ENCODE data around the gene UBA1.

Gene UBA1

DNA sequence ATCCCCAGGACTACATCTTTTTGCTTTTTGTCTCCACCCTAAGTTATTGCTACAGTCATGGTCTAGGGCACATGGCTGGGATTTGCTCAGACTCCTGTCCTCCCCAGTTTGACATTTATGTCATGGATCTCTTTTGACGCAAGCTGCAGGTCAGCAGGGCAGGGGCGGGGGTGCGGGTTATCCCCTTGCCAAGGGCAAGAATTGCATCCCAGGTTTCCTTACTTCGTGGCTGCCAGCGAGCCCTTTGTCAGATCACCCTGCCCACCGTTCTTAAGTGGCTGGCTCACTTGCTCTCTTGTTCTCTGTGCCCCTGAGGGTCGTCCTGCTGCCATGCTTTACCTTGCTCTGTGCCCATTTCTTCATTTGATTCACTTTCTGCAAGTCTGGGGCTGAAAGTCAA is 21.1 kb upstream of the UBA1 start:
- H3K4me3 ChIP-seq (ENCODE audit: low read depth in 1 of 2, low read length in 2 of 2), result no peak overlapping the region
- H3K27me3 ChIP-seq (ENCODE audit: low read depth, low read length), result no peaks in the 10 kb centered on the region
- H3K36me3 ChIP-seq (ENCODE audit: control insufficient read depth in 1 of 2, insufficient read depth in 2 of 2, low read length in 2 of 2), result peaks cover 22 to 76% of the 10 kb centered on the region in 2 donors

DNA sequence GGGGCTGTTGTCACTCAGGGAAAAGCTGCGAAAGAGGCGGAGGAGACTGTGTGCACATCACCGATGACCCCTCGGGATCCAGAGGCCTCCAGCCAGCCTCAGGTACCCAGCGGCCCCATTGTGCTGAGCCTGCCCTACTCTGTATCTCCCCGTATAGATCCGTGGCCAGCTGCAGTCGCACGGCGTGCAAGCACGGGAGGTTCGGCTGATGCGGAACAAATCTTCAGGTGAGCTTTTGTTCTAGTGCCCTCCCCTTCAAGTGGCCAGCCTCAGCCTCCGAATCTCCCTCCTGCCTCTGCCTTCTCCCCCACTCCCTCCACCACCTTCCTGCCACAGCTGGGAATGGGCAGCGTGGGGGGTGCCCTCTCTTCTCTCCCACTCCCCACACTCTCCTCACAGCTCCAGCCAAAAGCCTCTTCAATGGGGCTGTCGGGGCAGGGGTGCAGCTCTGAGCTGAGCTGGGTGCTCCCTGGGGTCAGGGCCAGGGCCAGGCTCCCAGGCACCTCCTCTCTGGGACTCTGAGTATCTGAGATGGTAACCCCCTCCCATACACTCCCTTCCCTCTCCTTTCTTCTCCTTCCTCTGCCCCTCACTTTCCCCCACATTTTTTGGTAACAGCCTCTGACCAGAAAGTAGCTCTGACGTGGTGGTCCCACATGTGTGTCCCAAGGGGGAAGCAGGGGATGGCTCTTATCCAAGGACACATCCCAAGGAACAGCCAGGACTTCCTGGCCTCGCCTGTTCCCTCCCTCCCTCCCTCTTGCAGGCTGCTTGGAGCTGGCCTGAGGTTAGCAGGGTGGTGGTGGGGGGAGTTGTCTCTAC is 20.4 kb upstream of the UBA1 start:
- Histone ChIP-seq H3K27me3 (ENCODE audit: low read depth, low read length) (no peaks in the 10 kb centered on the region), H3K4me1 (ENCODE audit: control insufficient read depth in 1 of 2, insufficient read depth in 2 of 2, low read length in 2 of 2) (peaks cover 0 to 6% of the 10 kb centered on the region in 2 donors), H3K9me3 (ENCODE audit: control insufficient read depth in 1 of 2, low read length in 2 of 2) (no peaks in the 10 kb centered on the region), H3K27ac (ENCODE audit: low read length) (no peak overlapping the region), H3K4me3 (ENCODE audit: low read depth in 1 of 2, low read length in 2 of 2) (no peak overlapping the region), H3K36me3 (ENCODE audit: control insufficient read depth in 1 of 2, insufficient read depth in 2 of 2, low read length in 2 of 2) (peaks cover 26 to 82% of the 10 kb centered on the region in 2 donors)

More for the DNA sequence above, 21.1 kb upstream of the UBA1 start:
- Histone ChIP-seq H3K4me1 (ENCODE audit: control insufficient read depth in 1 of 2, insufficient read depth in 2 of 2, low read length in 2 of 2) (peaks cover 0 to 6% of the 10 kb centered on the region in 2 donors), H3K9me3 (ENCODE audit: control insufficient read depth in 1 of 2, low read length in 2 of 2) (no peaks in the 10 kb centered on the region), H3K27ac (ENCODE audit: low read length) (no peak overlapping the region)

DNA sequence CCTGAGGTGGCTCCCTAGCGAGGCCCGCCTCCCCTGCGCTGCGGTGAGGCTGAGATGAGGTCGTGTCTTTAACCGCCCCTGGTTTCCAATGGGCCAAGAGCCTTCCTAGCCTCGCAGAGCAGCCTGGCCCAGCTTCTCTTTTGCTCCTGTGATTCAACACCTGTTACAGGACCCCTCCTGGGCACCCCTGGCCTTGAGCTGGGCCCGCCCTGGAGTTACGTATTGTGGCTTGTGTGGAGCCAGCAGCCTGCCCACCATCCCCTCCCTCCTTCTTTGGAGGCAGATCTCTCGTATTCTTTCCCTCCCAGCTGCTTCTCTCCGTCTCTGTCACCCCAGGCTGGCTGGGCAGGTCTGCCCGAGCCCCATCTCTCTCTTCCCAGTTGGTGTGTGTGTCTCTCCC is 19.3 kb upstream of the UBA1 start:
- peaks cover 0 to 10% of the 10 kb centered on the region in 2 donors for H3K4me1 ChIP-seq (ENCODE audit: control insufficient read depth in 1 of 2, insufficient read depth in 2 of 2, low read length in 2 of 2)
- H3K27me3 ChIP-seq (ENCODE audit: low read depth, low read length), result no peaks in the 10 kb centered on the region
- H3K27ac ChIP-seq (ENCODE audit: low read length), result no peak overlapping the region
- peaks cover 35 to 88% of the 10 kb centered on the region in 2 donors for H3K36me3 ChIP-seq (ENCODE audit: control insufficient read depth in 1 of 2, insufficient read depth in 2 of 2, low read length in 2 of 2)
- no peak overlapping the region for H3K4me3 ChIP-seq (ENCODE audit: low read depth in 1 of 2, low read length in 2 of 2)
- H3K9me3 ChIP-seq (ENCODE audit: control insufficient read depth in 1 of 2, low read length in 2 of 2), result no peaks in the 10 kb centered on the region

DNA sequence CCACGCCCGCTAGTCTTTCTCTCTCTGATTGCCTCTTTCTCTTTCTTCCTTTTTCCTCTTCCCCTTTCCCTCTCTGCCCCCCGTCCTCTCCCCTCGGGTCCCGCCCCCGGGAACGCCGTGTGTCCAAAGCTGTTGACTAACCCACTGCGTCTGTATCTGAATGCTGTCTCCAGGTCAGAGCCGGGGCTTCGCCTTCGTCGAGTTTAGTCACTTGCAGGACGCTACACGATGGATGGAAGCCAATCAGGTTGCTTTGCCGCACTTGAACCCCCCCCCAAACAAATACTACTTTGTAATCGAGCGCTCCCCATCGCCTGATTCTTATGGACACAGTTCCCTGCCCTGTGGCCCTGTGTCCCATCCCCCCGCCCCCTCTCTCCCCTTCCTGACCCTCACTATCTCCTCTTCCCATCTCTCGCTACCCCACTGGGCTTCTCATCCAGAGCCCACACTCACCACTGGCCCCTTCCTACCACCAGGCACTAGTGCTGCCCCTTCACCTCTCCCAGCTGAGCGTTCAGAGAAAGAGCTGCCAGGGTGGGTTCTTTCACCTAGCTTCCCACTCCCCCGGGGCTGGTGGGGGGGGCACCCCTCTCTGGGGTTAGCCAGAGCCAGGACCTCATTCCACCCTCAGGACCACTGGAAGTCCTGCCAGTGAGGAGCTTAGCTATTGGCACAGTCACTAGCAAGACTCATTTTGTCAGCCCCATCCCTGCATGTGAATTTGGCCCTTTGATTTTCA is 18.6 kb upstream of the UBA1 start:
- peaks cover 0 to 9% of the 10 kb centered on the region in 2 donors for H3K4me1 ChIP-seq (ENCODE audit: control insufficient read depth in 1 of 2, insufficient read depth in 2 of 2, low read length in 2 of 2)
- H3K4me3 ChIP-seq (ENCODE audit: low read depth in 1 of 2, low read length in 2 of 2), result no peak overlapping the region
- peaks cover 35 to 86% of the 10 kb centered on the region in 2 donors for H3K36me3 ChIP-seq (ENCODE audit: control insufficient read depth in 1 of 2, insufficient read depth in 2 of 2, low read length in 2 of 2)
- no peaks in the 10 kb centered on the region for H3K27me3 ChIP-seq (ENCODE audit: low read depth, low read length)
- no peaks in the 10 kb centered on the region for H3K9me3 ChIP-seq (ENCODE audit: control insufficient read depth in 1 of 2, low read length in 2 of 2)
- no peak overlapping the region for H3K27ac ChIP-seq (ENCODE audit: low read length)

DNA sequence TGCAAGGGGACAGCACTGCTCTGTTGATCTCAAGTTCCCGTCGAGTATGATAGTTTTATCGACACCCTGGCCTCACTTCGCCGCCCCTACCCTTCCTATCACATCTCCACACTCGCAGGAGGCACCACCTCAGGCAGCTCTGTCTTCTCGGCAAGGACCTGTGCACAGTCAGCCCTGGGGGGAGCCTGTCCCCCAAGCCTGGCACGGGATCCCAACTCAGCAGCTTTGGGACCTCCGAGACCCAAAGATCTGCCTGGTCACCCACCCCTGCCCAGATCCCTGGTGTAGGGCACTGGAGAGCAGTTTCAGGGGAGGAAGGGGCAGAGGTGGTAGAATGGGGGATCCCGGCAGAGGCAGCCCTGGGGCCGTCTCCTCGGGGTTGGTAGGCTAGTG is 18.0 kb upstream of the UBA1 start:
- Histone ChIP-seq H3K9me3 (ENCODE audit: control insufficient read depth in 1 of 2, low read length in 2 of 2) (no peaks in the 10 kb centered on the region), H3K27me3 (ENCODE audit: low read depth, low read length) (no peaks in the 10 kb centered on the region), H3K4me3 (ENCODE audit: low read depth in 1 of 2, low read length in 2 of 2) (no peak overlapping the region), H3K27ac (ENCODE audit: low read length) (no peak overlapping the region), H3K4me1 (ENCODE audit: control insufficient read depth in 1 of 2, insufficient read depth in 2 of 2, low read length in 2 of 2) (peaks cover 0 to 4% of the 10 kb centered on the region in 2 donors), H3K36me3 (ENCODE audit: control insufficient read depth in 1 of 2, insufficient read depth in 2 of 2, low read length in 2 of 2) (peaks cover 35 to 83% of the 10 kb centered on the region in 2 donors)

DNA sequence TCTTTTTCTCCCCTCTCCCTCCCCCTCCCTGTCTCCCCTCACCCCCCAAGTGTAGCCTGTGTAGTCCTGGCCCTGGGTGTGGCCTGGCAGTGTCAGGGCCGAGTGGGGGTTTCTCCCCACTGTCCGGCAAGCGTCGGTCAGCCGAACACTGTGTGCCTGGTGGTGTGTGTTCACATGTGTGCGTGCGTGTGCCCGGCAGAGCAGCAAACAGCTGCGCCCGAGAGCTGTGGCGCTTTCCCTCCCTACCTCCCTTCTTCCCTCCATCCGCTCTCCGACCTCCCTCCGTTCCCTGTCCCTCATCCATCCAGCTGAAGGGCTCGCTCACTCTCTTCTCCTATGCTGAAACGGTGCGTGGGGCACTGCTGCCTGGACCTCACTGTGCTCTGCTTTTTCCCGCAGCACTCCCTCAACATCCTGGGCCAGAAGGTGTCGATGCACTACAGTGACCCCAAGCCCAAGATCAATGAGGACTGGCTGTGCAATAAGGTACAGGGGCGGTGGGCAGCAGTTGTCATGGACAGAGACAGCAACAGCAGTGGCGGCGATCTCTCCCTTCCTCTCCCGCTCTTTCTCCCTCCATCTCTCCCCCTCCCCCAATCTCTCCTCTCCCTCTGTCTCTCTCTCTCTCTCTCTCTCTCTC is 17.4 kb upstream of the UBA1 start:
- no peaks in the 10 kb centered on the region for H3K27me3 ChIP-seq (ENCODE audit: low read depth, low read length)
- no peak overlapping the region for H3K27ac ChIP-seq (ENCODE audit: low read length)
- peaks cover 0 to 4% of the 10 kb centered on the region in 2 donors for H3K4me1 ChIP-seq (ENCODE audit: control insufficient read depth in 1 of 2, insufficient read depth in 2 of 2, low read length in 2 of 2)
- H3K4me3 ChIP-seq (ENCODE audit: low read depth in 1 of 2, low read length in 2 of 2), result no peak overlapping the region
- peaks cover 35 to 84% of the 10 kb centered on the region in 2 donors for H3K36me3 ChIP-seq (ENCODE audit: control insufficient read depth in 1 of 2, insufficient read depth in 2 of 2, low read length in 2 of 2)
- H3K9me3 ChIP-seq (ENCODE audit: control insufficient read depth in 1 of 2, low read length in 2 of 2), result no peaks in the 10 kb centered on the region

DNA sequence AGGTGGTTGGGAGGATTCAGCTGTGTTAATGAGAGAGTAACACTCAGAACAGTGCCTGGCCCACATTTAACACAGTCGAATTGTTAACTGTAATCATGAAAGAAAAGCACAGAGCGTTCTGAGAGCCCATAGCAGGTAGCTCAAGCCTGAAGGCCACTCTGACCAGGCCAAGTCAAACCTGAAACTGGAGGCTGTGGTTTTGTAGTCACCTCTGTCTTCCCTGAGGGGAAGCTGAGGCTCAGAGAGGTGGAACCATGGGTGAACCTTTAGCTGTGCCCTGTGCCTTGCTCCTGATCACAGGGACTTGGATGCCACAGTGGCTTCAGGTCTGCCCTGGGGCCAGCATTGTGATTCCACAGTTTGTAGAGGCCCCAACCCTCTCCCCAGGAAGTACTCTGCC is 16.6 kb upstream of the UBA1 start:
- Histone ChIP-seq H3K36me3 (ENCODE audit: control insufficient read depth in 1 of 2, insufficient read depth in 2 of 2, low read length in 2 of 2) (peaks cover 38 to 86% of the 10 kb centered on the region in 2 donors), H3K9me3 (ENCODE audit: control insufficient read depth in 1 of 2, low read length in 2 of 2) (no peaks in the 10 kb centered on the region), H3K27ac (ENCODE audit: low read length) (no peak overlapping the region), H3K4me1 (ENCODE audit: control insufficient read depth in 1 of 2, insufficient read depth in 2 of 2, low read length in 2 of 2) (peaks cover 0 to 4% of the 10 kb centered on the region in 2 donors), H3K4me3 (ENCODE audit: low read depth in 1 of 2, low read length in 2 of 2) (no peak overlapping the region), H3K27me3 (ENCODE audit: low read depth, low read length) (no peaks in the 10 kb centered on the region)

DNA sequence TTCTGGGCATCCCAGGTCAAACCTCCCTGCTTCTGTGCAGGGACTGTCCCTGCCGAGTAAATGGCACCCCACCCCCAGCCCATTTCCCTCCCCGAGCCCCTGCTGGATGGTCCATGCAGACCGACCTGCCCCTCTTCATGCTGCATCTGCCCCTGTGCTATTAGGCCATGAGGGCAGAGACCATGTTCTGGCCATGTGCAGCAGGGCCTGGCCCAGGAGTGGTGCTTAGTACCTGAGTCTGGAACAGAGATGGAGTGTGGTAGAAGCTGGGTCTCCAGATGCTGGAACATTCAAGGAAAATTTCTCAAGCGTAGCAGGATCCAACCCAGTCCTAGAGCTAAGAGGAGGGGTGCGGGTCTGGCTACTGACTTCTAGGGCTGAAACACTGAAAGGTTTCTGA is 15.3 kb upstream of the UBA1 start:
- Histone ChIP-seq H3K9me3 (ENCODE audit: control insufficient read depth in 1 of 2, low read length in 2 of 2) (no peaks in the 10 kb centered on the region), H3K4me1 (ENCODE audit: control insufficient read depth in 1 of 2, insufficient read depth in 2 of 2, low read length in 2 of 2) (peaks cover 0 to 4% of the 10 kb centered on the region in 2 donors), H3K36me3 (ENCODE audit: control insufficient read depth in 1 of 2, insufficient read depth in 2 of 2, low read length in 2 of 2) (peaks cover 34 to 83% of the 10 kb centered on the region in 2 donors), H3K27me3 (ENCODE audit: low read depth, low read length) (no peaks in the 10 kb centered on the region), H3K4me3 (ENCODE audit: low read depth in 1 of 2, low read length in 2 of 2) (no peak overlapping the region), H3K27ac (ENCODE audit: low read length) (no peak overlapping the region)

DNA sequence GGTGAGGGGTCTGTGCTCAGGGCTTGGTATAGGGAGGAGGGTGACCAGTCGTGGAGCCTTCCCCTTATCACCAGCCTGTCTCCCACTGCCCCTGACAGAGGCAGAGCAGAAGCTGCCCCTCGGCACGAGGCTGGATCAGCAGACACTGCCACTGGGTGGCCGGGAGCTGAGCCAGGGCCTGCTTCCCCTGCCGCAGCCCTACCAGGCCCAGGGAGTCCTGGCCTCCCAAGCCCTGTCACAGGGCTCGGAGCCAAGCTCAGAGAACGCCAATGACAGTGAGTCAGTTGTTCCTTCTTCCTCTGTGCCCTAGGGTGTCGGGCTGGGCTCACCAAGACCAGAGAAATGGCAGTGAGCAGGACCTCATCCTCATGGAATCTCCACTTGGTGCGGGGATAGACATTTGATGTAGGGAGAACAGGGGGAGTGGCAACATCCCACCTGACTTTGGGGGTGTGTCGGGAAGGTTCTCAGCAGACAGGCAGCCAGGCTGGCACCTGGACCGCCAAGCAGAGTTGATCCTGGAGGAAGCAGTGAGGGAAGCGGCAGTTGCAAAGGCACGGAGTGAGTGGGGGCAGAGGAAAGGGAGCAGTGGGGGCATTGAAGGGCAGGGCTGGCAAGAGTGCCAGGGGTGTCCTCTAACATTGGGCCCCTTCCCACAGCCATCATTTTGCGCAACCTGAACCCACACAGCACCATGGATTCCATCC is 14.3 kb upstream of the UBA1 start:
- no peak overlapping the region for H3K27ac ChIP-seq (ENCODE audit: low read length)

DNA sequence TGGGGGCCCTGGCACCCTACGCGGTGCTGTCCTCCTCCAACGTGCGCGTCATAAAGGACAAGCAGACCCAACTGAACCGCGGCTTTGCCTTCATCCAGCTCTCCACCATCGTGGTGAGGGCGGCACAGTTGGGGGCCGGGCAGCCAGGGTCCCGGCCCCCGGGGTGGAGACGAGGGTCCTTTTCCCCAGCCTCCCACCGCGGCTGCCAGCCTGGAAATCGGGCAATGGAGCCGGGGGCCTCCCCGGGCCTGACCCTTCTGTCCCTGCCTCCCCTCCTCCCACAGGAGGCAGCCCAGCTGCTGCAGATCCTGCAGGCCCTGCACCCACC is 13.7 kb upstream of the UBA1 start:
- no peaks in the 10 kb centered on the region for H3K27me3 ChIP-seq (ENCODE audit: low read depth, low read length)
- no peak overlapping the region for H3K27ac ChIP-seq (ENCODE audit: low read length)

More for the DNA sequence above, 14.3 kb upstream of the UBA1 start:
- no peaks in the 10 kb centered on the region for H3K27me3 ChIP-seq (ENCODE audit: low read depth, low read length)
- peaks cover 28 to 75% of the 10 kb centered on the region in 2 donors for H3K36me3 ChIP-seq (ENCODE audit: control insufficient read depth in 1 of 2, insufficient read depth in 2 of 2, low read length in 2 of 2)
- no peaks in the 10 kb centered on the region for H3K9me3 ChIP-seq (ENCODE audit: control insufficient read depth in 1 of 2, low read length in 2 of 2)
- no peak overlapping the region for H3K4me3 ChIP-seq (ENCODE audit: low read depth in 1 of 2, low read length in 2 of 2)
- H3K4me1 ChIP-seq (ENCODE audit: control insufficient read depth in 1 of 2, insufficient read depth in 2 of 2, low read length in 2 of 2), result peaks cover 0 to 4% of the 10 kb centered on the region in 2 donors

DNA sequence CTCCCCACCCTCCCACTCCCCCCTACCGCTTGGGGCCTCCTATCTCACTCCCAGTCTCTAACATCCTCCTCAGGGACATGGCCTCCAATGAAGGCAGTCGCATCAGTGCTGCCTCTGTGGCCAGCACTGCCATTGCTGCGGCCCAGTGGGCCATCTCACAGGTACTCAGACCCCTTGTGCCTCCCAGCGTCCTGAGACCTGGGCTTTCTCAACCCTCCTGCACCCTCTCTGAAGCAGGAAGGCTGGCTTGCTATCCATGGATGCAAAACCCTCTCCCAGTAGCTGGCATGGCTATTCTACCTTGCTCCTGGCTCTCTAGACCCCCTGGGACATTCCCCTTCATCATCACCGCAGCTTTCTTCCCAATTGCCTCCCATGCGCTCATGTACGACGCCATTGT is 13.3 kb upstream of the UBA1 start:
- Histone ChIP-seq H3K4me1 (ENCODE audit: control insufficient read depth in 1 of 2, insufficient read depth in 2 of 2, low read length in 2 of 2) (peaks cover 0 to 4% of the 10 kb centered on the region in 2 donors), H3K9me3 (ENCODE audit: control insufficient read depth in 1 of 2, low read length in 2 of 2) (no peaks in the 10 kb centered on the region), H3K27me3 (ENCODE audit: low read depth, low read length) (no peaks in the 10 kb centered on the region), H3K36me3 (ENCODE audit: control insufficient read depth in 1 of 2, insufficient read depth in 2 of 2, low read length in 2 of 2) (peaks cover 26 to 77% of the 10 kb centered on the region in 2 donors), H3K27ac (ENCODE audit: low read length) (no peak overlapping the region), H3K4me3 (ENCODE audit: low read depth in 1 of 2, low read length in 2 of 2) (no peak overlapping the region)

More for the DNA sequence above, 13.7 kb upstream of the UBA1 start:
- no peaks in the 10 kb centered on the region for H3K9me3 ChIP-seq (ENCODE audit: control insufficient read depth in 1 of 2, low read length in 2 of 2)
- H3K4me1 ChIP-seq (ENCODE audit: control insufficient read depth in 1 of 2, insufficient read depth in 2 of 2, low read length in 2 of 2), result peaks cover 0 to 4% of the 10 kb centered on the region in 2 donors
- no peak overlapping the region for H3K4me3 ChIP-seq (ENCODE audit: low read depth in 1 of 2, low read length in 2 of 2)
- H3K36me3 ChIP-seq (ENCODE audit: control insufficient read depth in 1 of 2, insufficient read depth in 2 of 2, low read length in 2 of 2), result peaks cover 28 to 77% of the 10 kb centered on the region in 2 donors

All from muscle layer of duodenum (tissue), 2 donors.